Measurements from ENCODE around the gene RABGAP1L.
"Not testable (repeated sequence)": the region's sequence is repeated elsewhere in the genome, so short reads cannot be mapped to it uniquely, and the experiment has no call there.

The RABGAP1L gene

DNA sequence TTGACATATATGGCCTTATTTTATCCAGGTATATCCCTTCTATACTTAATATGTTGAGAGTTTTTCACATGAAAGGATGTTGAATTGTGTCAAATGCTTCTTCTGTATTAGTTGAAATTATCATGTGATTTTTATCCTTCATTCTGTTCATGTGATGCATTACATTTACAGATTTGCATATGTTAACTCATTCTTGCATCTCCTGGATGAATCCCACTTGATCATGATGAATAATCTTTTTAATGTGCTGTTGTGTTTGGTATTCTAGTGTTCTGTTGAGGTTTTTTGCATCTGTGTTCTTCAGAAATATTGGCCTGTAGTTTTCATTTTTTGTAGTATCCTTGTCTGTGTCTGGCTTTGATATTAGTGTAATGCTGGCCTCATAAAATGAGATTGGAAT lies 150.2 kb downstream of the RABGAP1L start:
- no peak overlapping the region for H3K9ac ChIP-seq
- no peaks in the 10 kb centered on the region for H3K9me3 ChIP-seq (ENCODE audit: control insufficient read depth, low read length)
- H3K4me2 ChIP-seq (ENCODE audit: low read length): no peak overlapping the region
- no peaks in the 10 kb centered on the region for H3K4me1 ChIP-seq
- H3K4me3 ChIP-seq (ENCODE audit: low read depth, low read length): no peak overlapping the region
- H3K36me3 ChIP-seq (ENCODE audit: control insufficient read depth, insufficient read depth, low read length): no peaks in the 10 kb centered on the region
- no peak overlapping the region for H2AFZ ChIP-seq
- no peak overlapping the region for H3K27ac ChIP-seq
- H3K79me2 ChIP-seq: no peaks in the 10 kb centered on the region
- TF ChIP-seq, protein P1, sequence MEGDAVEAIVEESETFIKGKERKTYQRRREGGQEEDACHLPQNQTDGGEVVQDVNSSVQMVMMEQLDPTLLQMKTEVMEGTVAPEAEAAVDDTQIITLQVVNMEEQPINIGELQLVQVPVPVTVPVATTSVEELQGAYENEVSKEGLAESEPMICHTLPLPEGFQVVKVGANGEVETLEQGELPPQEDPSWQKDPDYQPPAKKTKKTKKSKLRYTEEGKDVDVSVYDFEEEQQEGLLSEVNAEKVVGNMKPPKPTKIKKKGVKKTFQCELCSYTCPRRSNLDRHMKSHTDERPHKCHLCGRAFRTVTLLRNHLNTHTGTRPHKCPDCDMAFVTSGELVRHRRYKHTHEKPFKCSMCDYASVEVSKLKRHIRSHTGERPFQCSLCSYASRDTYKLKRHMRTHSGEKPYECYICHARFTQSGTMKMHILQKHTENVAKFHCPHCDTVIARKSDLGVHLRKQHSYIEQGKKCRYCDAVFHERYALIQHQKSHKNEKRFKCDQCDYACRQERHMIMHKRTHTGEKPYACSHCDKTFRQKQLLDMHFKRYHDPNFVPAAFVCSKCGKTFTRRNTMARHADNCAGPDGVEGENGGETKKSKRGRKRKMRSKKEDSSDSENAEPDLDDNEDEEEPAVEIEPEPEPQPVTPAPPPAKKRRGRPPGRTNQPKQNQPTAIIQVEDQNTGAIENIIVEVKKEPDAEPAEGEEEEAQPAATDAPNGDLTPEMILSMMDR (IDR thresholded peaks at IDR 0.05): no peak
- H3K27me3 ChIP-seq (ENCODE audit: control insufficient read depth, insufficient read depth, low read length): no peaks in the 10 kb centered on the region

GRCh38 chr1:174314433-174314832 lies 155.1 kb downstream of the RABGAP1L start:
- Histone ChIP-seq H2AFZ (no peak overlapping the region), H3K4me2 (ENCODE audit: low read length) (no peak overlapping the region), H3K4me3 (ENCODE audit: low read depth, low read length) (no peak overlapping the region), H3K4me1 (no peaks in the 10 kb centered on the region), H3K79me2 (no peaks in the 10 kb centered on the region), H3K36me3 (ENCODE audit: control insufficient read depth, insufficient read depth, low read length) (no peaks in the 10 kb centered on the region), H3K27ac (no peak overlapping the region), H3K9ac (no peak overlapping the region), H3K27me3 (ENCODE audit: control insufficient read depth, insufficient read depth, low read length) (no peaks in the 10 kb centered on the region), H3K9me3 (ENCODE audit: control insufficient read depth, low read length) (no peaks in the 10 kb centered on the region)
- TF ChIP-seq, protein P1 (IDR thresholded peaks at IDR 0.05): no peak

GRCh38 chr1:174315239-174315638 lies 155.9 kb downstream of the RABGAP1L start:
- Histone ChIP-seq H3K36me3 (ENCODE audit: control insufficient read depth, insufficient read depth, low read length) (no peaks in the 10 kb centered on the region), H2AFZ (no peak overlapping the region), H3K9me3 (ENCODE audit: control insufficient read depth, low read length) (no peaks in the 10 kb centered on the region), H3K79me2 (no peaks in the 10 kb centered on the region), H3K4me3 (ENCODE audit: low read depth, low read length) (no peak overlapping the region), H3K9ac (no peak overlapping the region), H3K4me1 (no peaks in the 10 kb centered on the region), H3K4me2 (ENCODE audit: low read length) (no peak overlapping the region), H3K27me3 (ENCODE audit: control insufficient read depth, insufficient read depth, low read length) (no peaks in the 10 kb centered on the region), H3K27ac (no peak overlapping the region)
- TF ChIP-seq, protein P1 (IDR thresholded peaks at IDR 0.05): no peak

DNA sequence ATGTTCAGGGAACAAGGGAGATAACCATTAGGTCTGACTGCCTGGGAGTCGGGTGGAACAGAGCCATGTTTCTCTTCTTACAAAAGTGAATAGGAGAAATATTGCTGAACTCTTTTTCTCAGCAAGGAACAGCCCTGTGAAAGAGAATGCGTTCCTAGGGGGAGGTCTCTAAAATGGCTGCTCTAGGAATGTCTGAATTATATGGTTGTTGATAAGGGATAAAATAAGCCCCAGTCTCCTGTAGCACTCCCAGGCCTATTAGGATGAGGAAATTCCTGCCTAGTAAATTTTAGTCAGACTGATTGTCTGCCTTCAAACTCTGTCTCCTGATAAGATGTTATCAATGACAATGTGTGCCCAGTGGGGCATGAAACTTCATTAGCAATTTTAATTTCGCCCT lies 161.6 kb downstream of the RABGAP1L start:
- H3K27me3 ChIP-seq (ENCODE audit: control insufficient read depth, insufficient read depth, low read length); H3K4me1 ChIP-seq; H2AFZ ChIP-seq; H3K9me3 ChIP-seq (ENCODE audit: control insufficient read depth, low read length); H3K36me3 ChIP-seq (ENCODE audit: control insufficient read depth, insufficient read depth, low read length); H3K79me2 ChIP-seq; H3K27ac ChIP-seq; H3K4me2 ChIP-seq (ENCODE audit: low read length); H3K9ac ChIP-seq; H3K4me3 ChIP-seq (ENCODE audit: low read depth, low read length): not testable (repeated sequence)

DNA sequence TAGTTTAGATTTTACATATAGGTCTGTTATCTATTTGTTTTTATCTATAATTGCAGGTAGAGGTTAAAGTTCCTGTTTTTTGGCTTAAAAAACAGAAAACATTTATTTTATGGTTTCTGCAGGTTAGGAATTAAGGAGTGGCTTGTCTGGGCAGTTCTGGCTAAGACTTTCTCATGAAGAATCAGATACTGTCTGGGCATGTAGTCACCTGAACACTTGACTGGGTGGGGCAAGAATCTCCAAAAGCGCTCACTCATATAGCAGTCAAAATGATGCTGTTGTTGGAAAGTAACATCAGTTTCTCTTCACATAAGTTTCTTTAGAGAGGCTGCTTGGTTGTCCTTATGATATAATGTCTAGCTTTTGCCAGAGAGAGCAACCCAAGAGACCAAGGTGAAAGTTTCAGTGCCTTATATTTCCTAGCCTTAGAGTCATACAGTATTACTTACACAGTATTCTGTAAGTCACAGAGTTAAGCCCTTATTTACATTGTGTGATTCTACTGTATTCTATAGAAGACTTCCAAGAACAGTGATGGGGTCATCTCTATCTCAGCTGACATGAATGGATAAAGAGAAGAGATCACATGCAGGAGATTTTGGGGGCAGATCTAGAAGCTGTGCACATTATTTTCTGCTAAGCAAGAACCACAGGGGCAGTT lies 163.0 kb downstream of the RABGAP1L start:
- H2AFZ ChIP-seq: no peak overlapping the region
- H3K4me3 ChIP-seq (ENCODE audit: low read depth, low read length): no peak overlapping the region
- H3K9me3 ChIP-seq (ENCODE audit: control insufficient read depth, low read length): no peaks in the 10 kb centered on the region
- TF ChIP-seq, protein P1 (IDR thresholded peaks at IDR 0.05): no peak
- H3K79me2 ChIP-seq: no peaks in the 10 kb centered on the region
- no peak overlapping the region for H3K9ac ChIP-seq
- no peaks in the 10 kb centered on the region for H3K27me3 ChIP-seq (ENCODE audit: control insufficient read depth, insufficient read depth, low read length)
- no peaks in the 10 kb centered on the region for H3K4me1 ChIP-seq
- H3K4me2 ChIP-seq (ENCODE audit: low read length): no peak overlapping the region
- H3K27ac ChIP-seq: no peak overlapping the region
- no peaks in the 10 kb centered on the region for H3K36me3 ChIP-seq (ENCODE audit: control insufficient read depth, insufficient read depth, low read length)
